NCI-H146 treated with DMSO at 0.1 percent for 48 hours (cell line): Measurements from ENCODE around the gene HINT2.

Experiments
- DNase-seq: peaks from one replicate; lab custom pipeline; 2025; ENCODE audit not compliant: unreplicated experiment; lab: John Stamatoyannopoulos, UW

The HINT2 gene

GRCh38 chr9:35841645-35841900, 26.7 kb upstream of the HINT2 start:
- DNase-seq: no peak

- no peak for DNase-seq
Measured at GRCh38 chr9:35840881-35841644, 26.2 kb upstream of the HINT2 start.

GRCh38 chr9:35839926-35840325, 25.1 kb upstream of the HINT2 start:
- no peak for DNase-seq

GRCh38 chr9:35836595-35836994, 21.8 kb upstream of the HINT2 start:
- no peak for DNase-seq

GRCh38 chr9:35835766-35836165, 20.9 kb upstream of the HINT2 start:
- DNase-seq: no peak

GRCh38 chr9:35835216-35835632, 20.4 kb upstream of the HINT2 start:
- DNase-seq: no peak

GRCh38 chr9:35834260-35835215, 19.7 kb upstream of the HINT2 start:
- no peak for DNase-seq

GRCh38 chr9:35832814-35833213, 18.0 kb upstream of the HINT2 start:
- no peak for DNase-seq

GRCh38 chr9:35831040-35831439, 16.2 kb upstream of the HINT2 start:
- DNase-seq: no peak

GRCh38 chr9:35829764-35830096, 14.9 kb upstream of the HINT2 start:
- no peak for DNase-seq

- peak; percentile 85 for DNase-seq
Measured at GRCh38 chr9:35829084-35829763, 14.4 kb upstream of the HINT2 start, which contains the start of gene TMEM8B. Gene TMEM8B (plus strand): TSS chr9:35829228. CDS start chr9:35829448, 220 bp downstream.

- no peak for DNase-seq
Measured at GRCh38 chr9:35828716-35829083, 13.9 kb upstream of the HINT2 start, which contains the start of gene FAM221B. Gene FAM221B (minus strand): TSS chr9:35828732. CDS start chr9:35826161, 2,571 bp downstream.

GRCh38 chr9:35827486-35827885, 12.6 kb upstream of the HINT2 start:
- DNase-seq: no peak

GRCh38 chr9:35826071-35826701, 11.3 kb upstream of the HINT2 start:
- DNase-seq: peak; percentile 68

GRCh38 chr9:35822926-35823325, 8.1 kb upstream of the HINT2 start:
- no peak for DNase-seq

- DNase-seq: no peak
Measured at GRCh38 chr9:35820076-35820475, 5.2 kb upstream of the HINT2 start.

GRCh38 chr9:35818341-35818740, 3.5 kb upstream of the HINT2 start:
- no peak for DNase-seq

- no peak for DNase-seq
Measured at GRCh38 chr9:35816708-35817107, 1.9 kb upstream of the HINT2 start.

- DNase-seq: peak; percentile 52
Measured at GRCh38 chr9:35814106-35814840, 569 bp downstream of the HINT2 start.

- DNase-seq: no peak
Measured at GRCh38 chr9:35813434-35814105, 1.3 kb downstream of the HINT2 start.
